HEK293 (cell line): Measurements from ENCODE around the gene RSRC1.

Experiments
- CTCF ChIA-PET: fragments of 350-600 bp; formaldehyde crosslinking; extraction: SDS; loops from one replicate; lab custom pipeline; 2021; ENCODE audit warnings: antibody characterized with exemption; lab: Yijun Ruan, JAX
- POLR2A ChIA-PET: fragments of 300-600 bp; formaldehyde crosslinking; extraction: SDS; loops from one replicate; lab custom pipeline; 2020; ENCODE audit warnings: antibody characterized with exemption, inconsistent platforms; lab: Yijun Ruan, JAX
- H3K27ac ChIP-seq: fragments of 200-500 bp; sonication (Bioruptor generic); 2 replicates; pipeline ENCODE4 v1.5.1; 2014; ENCODE audit warnings: low read depth, low read length, control low read depth, inconsistent platforms; ENCODE audit errors: extremely low read depth
- H3K36me3 ChIP-seq, 2 experiments: fragments of 200-500 bp in 1 of 2; sonication (Bioruptor generic) in 1 of 2; 1 replicate in 1 of 2; 2 replicates in 1 of 2; pipeline ENCODE4 v1.5.1; 2014 to 2017; ENCODE audit warnings: inconsistent platforms in 2 of 2, low read length in 2 of 2; ENCODE audit not compliant: control insufficient read depth in 2 of 2, insufficient read depth in 1 of 2
- H3K4me1 ChIP-seq: fragments of 200-500 bp; sonication (Bioruptor generic); 2 replicates; pipeline ENCODE4 v1.5.1; 2014; ENCODE audit warnings: mild to moderate bottlenecking, low read length, inconsistent platforms; ENCODE audit not compliant: control insufficient read depth, insufficient read depth
- H3K4me3 ChIP-seq: 2 replicates; pipeline ENCODE4 v1.5.1; 2011; ENCODE audit warnings: low read depth, mild to moderate bottlenecking, control low read depth, low read length, moderate library complexity
- H3K9me3 ChIP-seq: fragments of 200-500 bp; sonication (Bioruptor generic); 2 replicates; pipeline ENCODE4 v1.5.1; 2014; ENCODE audit warnings: low read depth, low read length, inconsistent platforms; ENCODE audit not compliant: control insufficient read depth, insufficient read depth
- EGR2 ChIP-seq: fragments of 450-650 bp; formaldehyde crosslinking; IDR thresholded peaks from 2 replicates; pipeline ENCODE4 v1.5.1; 2016; ENCODE audit warnings: low read depth, missing biosample characterization, missing genetic modification characterization
- GLIS1 ChIP-seq: fragments of 450-650 bp; formaldehyde crosslinking; IDR thresholded peaks from 2 replicates; pipeline ENCODE4 v1.5.1; 2016; ENCODE audit warnings: missing biosample characterization, missing genetic modification characterization
- SP2 ChIP-seq: fragments of 450-650 bp; formaldehyde crosslinking; IDR thresholded peaks from 2 replicates; pipeline ENCODE4 v1.5.1; 2016; ENCODE audit warnings: missing biosample characterization, missing genetic modification characterization
- ZBTB17 ChIP-seq: fragments of 450-650 bp; formaldehyde crosslinking; IDR thresholded peaks from 2 replicates; pipeline ENCODE4 v1.5.1; 2016; ENCODE audit warnings: missing biosample characterization, missing genetic modification characterization
- ZBTB49 ChIP-seq: fragments of 450-650 bp; formaldehyde crosslinking; IDR thresholded peaks from 2 replicates; pipeline ENCODE4 v1.5.1; 2016; ENCODE audit warnings: missing biosample characterization, missing genetic modification characterization, low read depth
- ZBTB7A ChIP-seq: fragments of 450-650 bp; formaldehyde crosslinking; IDR thresholded peaks from 2 replicates; pipeline ENCODE4 v1.5.1; 2016; ENCODE audit warnings: low read depth, missing biosample characterization, missing genetic modification characterization
- ZFP41 ChIP-seq: fragments of 450-650 bp; formaldehyde crosslinking; IDR thresholded peaks from 2 replicates; pipeline ENCODE4 v1.5.1; 2016; ENCODE audit warnings: missing biosample characterization, missing genetic modification characterization, borderline replicate concordance
- ZNF140 ChIP-seq: fragments of 450-650 bp; formaldehyde crosslinking; IDR thresholded peaks from 2 replicates; pipeline ENCODE4 v1.5.1; 2016; ENCODE audit warnings: missing biosample characterization, missing genetic modification characterization
- ZNF169 ChIP-seq: fragments of 450-650 bp; formaldehyde crosslinking; IDR thresholded peaks from 2 replicates; pipeline ENCODE4 v1.5.1; 2016; ENCODE audit warnings: missing biosample characterization, missing genetic modification characterization
- ZNF19 ChIP-seq: fragments of 450-650 bp; formaldehyde crosslinking; IDR thresholded peaks from 2 replicates; pipeline ENCODE4; 2016; ENCODE audit warnings: missing biosample characterization, missing genetic modification characterization, low read depth
- ZNF221 ChIP-seq: fragments of 450-650 bp; formaldehyde crosslinking; IDR thresholded peaks from 2 replicates; pipeline ENCODE4 v1.5.1; 2017; ENCODE audit warnings: missing biosample characterization, missing genetic modification characterization, borderline replicate concordance
- ZNF416 ChIP-seq: fragments of 450-650 bp; formaldehyde crosslinking; IDR thresholded peaks from 2 replicates; pipeline ENCODE4 v1.5.1; 2016; ENCODE audit warnings: missing biosample characterization, missing genetic modification characterization
- ZNF423 ChIP-seq: fragments of 450-650 bp; formaldehyde crosslinking; IDR thresholded peaks from 2 replicates; pipeline ENCODE4 v1.5.1; 2016; ENCODE audit warnings: missing biosample characterization, missing genetic modification characterization
- ZNF501 ChIP-seq: fragments of 450-650 bp; formaldehyde crosslinking; IDR thresholded peaks from 2 replicates; pipeline ENCODE4 v1.5.1; 2016; ENCODE audit warnings: missing biosample characterization, missing genetic modification characterization
- ZNF560 ChIP-seq: fragments of 450-650 bp; formaldehyde crosslinking; IDR thresholded peaks from 2 replicates; pipeline ENCODE4 v1.5.1; 2017; ENCODE audit warnings: missing biosample characterization, missing genetic modification characterization, borderline replicate concordance
- ZNF561 ChIP-seq: fragments of 450-650 bp; IDR thresholded peaks from 2 replicates; pipeline ENCODE4 v1.5.1; 2018; ENCODE audit warnings: missing biosample characterization, missing genetic modification characterization, borderline replicate concordance
- ZNF785 ChIP-seq: fragments of 450-650 bp; formaldehyde crosslinking; IDR thresholded peaks from 2 replicates; pipeline ENCODE4 v1.5.1; 2016; ENCODE audit warnings: missing biosample characterization, missing genetic modification characterization
- ZNF837 ChIP-seq: fragments of 450-650 bp; formaldehyde crosslinking; IDR thresholded peaks from 2 replicates; pipeline ENCODE4 v1.5.1; 2016; ENCODE audit warnings: missing biosample characterization, missing genetic modification characterization
- ZNF843 ChIP-seq: fragments of 450-650 bp; formaldehyde crosslinking; IDR thresholded peaks from 2 replicates; pipeline ENCODE4 v1.5.1; 2016; ENCODE audit warnings: missing biosample characterization, missing genetic modification characterization
- ZSCAN16 ChIP-seq: fragments of 450-650 bp; formaldehyde crosslinking; IDR thresholded peaks from 2 replicates; pipeline ENCODE4 v1.5.1; 2016; ENCODE audit warnings: missing biosample characterization, missing genetic modification characterization
- ZSCAN23 ChIP-seq: fragments of 450-650 bp; formaldehyde crosslinking; IDR thresholded peaks from 2 replicates; pipeline ENCODE4 v1.5.1; 2016; ENCODE audit warnings: missing biosample characterization, missing genetic modification characterization
- TF ChIP-seq, protein P1 (sequence below): fragments of 450-650 bp; formaldehyde crosslinking; IDR thresholded peaks from 2 replicates; pipeline ENCODE4 v1.5.1; 2016; ENCODE audit warnings: missing biosample characterization, missing genetic modification characterization
- TF ChIP-seq, protein P2 (sequence below): fragments of 450-650 bp; formaldehyde crosslinking; IDR thresholded peaks from 2 replicates; pipeline ENCODE4 v1.5.1; 2016; ENCODE audit warnings: missing biosample characterization, missing genetic modification characterization
- TF ChIP-seq, protein P3 (sequence below): fragments of 450-650 bp; formaldehyde crosslinking; IDR thresholded peaks from 2 replicates; pipeline ENCODE4 v1.5.1; 2017; ENCODE audit warnings: missing biosample characterization, missing genetic modification characterization

The RSRC1 gene

DNA sequence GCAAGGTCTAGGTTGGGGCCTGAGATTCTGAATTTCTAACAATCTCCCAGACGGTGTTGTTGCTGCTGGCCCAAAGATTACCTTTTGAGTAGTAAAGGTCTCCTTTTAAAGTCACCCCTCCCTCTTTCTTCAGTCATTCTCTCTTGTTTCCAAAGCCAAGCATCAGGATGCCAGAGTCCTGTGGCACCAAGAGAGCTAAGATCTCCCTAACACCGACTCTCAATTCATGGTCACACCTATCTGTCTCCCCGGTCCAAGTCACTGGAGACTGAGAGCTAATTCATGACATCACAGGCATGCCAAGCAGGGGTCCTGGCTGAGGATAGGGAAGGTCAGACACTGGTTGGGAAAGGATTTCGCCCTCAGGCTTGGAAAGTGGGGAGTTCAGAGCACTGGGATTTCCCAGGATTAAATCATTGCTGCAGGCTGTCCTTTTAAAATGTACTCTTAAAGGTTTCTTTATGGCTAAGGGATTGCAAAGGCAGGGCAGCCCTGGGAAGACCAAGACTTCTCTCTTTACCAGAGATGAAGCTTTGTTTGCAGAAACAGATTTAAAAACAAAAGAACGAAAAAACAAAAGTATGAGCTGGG, 11.0 kb upstream of the RSRC1 start:
- ChIA-PET POLR2A (interaction anchor here (1.1 kb wide), 1 partner anchor 8 kb away, joined by 5 read pairs; no protein-coding TSS in a partner anchor), CTCF (interaction anchor here (0.7 kb wide), 2 partner anchors 12 to 29 kb away, joined by 3 to 4 read pairs; no protein-coding TSS in a partner anchor)
- H3K27ac ChIP-seq: no peak overlapping the region
- no peaks in the 10 kb centered on the region for H3K9me3 ChIP-seq
- H3K36me3 ChIP-seq: peaks cover 3 to 46% of the 10 kb centered on the region in 2 experiments; a peak in 1 of 3 replicates
- TF ChIP-seq, protein P1, sequence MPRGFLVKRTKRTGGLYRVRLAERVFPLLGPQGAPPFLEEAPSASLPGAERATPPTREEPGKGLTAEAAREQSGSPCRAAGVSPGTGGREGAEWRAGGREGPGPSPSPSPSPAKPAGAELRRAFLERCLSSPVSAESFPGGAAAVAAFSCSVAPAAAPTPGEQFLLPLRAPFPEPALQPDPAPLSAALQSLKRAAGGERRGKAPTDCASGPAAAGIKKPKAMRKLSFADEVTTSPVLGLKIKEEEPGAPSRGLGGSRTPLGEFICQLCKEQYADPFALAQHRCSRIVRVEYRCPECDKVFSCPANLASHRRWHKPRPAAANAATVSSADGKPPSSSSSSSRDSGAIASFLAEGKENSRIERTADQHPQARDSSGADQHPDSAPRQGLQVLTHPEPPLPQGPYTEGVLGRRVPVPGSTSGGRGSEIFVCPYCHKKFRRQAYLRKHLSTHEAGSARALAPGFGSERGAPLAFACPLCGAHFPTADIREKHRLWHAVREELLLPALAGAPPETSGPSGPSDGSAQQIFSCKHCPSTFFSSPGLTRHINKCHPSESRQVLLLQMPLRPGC (tag by site-specific recombination): no peak
- no peak for TF ChIP-seq ZBTB7A
- TF ChIP-seq ZNF560 (tag by site-specific recombination): no peak
- no peak for TF ChIP-seq ZNF843
- TF ChIP-seq ZNF837: no peak
- TF ChIP-seq, protein P2, sequence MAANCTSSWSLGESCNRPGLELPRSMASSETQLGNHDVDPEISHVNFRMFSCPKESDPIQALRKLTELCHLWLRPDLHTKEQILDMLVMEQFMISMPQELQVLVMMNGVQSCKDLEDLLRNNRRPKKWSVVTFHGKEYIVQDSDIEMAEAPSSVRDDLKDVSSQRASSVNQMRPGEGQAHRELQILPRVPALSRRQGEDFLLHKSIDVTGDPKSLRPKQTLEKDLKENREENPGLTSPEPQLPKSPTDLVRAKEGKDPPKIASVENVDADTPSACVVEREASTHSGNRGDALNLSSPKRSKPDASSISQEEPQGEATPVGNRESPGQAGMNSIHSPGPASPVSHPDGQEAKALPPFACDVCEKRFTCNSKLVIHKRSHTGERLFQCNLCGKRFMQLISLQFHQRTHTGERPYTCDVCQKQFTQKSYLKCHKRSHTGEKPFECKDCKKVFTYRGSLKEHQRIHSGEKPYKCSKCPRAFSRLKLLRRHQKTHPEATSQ (tag by site-specific recombination): no peak
- no peak for TF ChIP-seq ZSCAN16 (tag by site-specific recombination)
- TF ChIP-seq ZNF561: no peak
- TF ChIP-seq ZNF221 (tag by site-specific recombination): no peak
- TF ChIP-seq SP2 (tag by site-specific recombination): no peak
- no peak for TF ChIP-seq ZBTB17 (tag by site-specific recombination)
- no peak for TF ChIP-seq ZFP41
- TF ChIP-seq ZSCAN23 (tag by site-specific recombination): no peak
- TF ChIP-seq ZBTB49 (tag by site-specific recombination): no peak
- no peak for TF ChIP-seq ZNF416 (tag by site-specific recombination)
- no peak for TF ChIP-seq ZNF423 (tag by site-specific recombination)
- TF ChIP-seq ZNF501 (tag by site-specific recombination): no peak
- TF ChIP-seq ZNF19: no peak
- H3K4me1 ChIP-seq: no peaks in the 10 kb centered on the region
- no peak overlapping the region for H3K4me3 ChIP-seq

DNA sequence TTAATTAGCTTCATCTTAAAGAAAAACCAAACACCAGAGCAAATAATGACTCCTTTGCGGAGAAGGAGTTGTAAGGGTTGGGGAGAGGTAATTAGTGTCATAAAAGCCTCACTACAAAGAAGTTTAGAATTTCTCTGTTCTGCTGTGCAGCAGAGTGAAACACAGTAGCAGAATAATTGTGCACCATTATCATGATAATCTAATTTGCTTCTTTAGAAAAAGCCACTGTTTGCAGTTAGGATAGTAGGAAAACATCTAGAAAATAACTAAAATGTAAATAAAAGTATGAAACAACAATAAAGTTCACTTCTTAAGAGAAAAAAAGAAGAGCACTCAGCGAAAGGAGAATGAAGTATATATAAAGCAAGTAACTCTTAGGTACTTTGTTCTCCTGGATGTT, 9.2 kb upstream of the RSRC1 start:
- H3K27ac ChIP-seq: no peak overlapping the region
- POLR2A ChIA-PET: no interaction called here
- CTCF ChIA-PET: interaction anchor here (0.7 kb wide), 1 partner anchor 1080 kb away, joined by 3 read pairs; no protein-coding TSS in a partner anchor
- no peaks in the 10 kb centered on the region; the same call in 1 of the 2 replicates for H3K4me1 ChIP-seq
- TF ChIP-seq, protein P3, sequence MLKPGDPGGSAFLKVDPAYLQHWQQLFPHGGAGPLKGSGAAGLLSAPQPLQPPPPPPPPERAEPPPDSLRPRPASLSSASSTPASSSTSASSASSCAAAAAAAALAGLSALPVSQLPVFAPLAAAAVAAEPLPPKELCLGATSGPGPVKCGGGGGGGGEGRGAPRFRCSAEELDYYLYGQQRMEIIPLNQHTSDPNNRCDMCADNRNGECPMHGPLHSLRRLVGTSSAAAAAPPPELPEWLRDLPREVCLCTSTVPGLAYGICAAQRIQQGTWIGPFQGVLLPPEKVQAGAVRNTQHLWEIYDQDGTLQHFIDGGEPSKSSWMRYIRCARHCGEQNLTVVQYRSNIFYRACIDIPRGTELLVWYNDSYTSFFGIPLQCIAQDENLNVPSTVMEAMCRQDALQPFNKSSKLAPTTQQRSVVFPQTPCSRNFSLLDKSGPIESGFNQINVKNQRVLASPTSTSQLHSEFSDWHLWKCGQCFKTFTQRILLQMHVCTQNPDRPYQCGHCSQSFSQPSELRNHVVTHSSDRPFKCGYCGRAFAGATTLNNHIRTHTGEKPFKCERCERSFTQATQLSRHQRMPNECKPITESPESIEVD (tag by site-specific recombination): peak; percentile 38; the same call in 1 of the 2 replicates
- TF ChIP-seq ZNF837 (no peak), ZNF169 (tag by site-specific recombination) (no peak), EGR2 (tag by site-specific recombination) (no peak), ZNF140 (tag by site-specific recombination) (no peak), ZNF560 (tag by site-specific recombination) (no peak), GLIS1 (no peak), ZNF785 (tag by site-specific recombination) (no peak)
- peaks cover 3 to 46% of the 10 kb centered on the region in 2 experiments; a peak in 1 of 3 replicates for H3K36me3 ChIP-seq
- H3K4me3 ChIP-seq: no peak overlapping the region
- no peaks in the 10 kb centered on the region for H3K9me3 ChIP-seq
